Upper lobe of right lung (tissue), 1 donor: ENCODE data around the gene OTUD3. TPM values are rescaled to one million over a fixed set of nuclear protein-coding genes. Genes with fewer than 3 reads are reported as not detected.

Experiments used
- ATAC-seq: fragments of 200-7000 bp; cut with Tn5 transposase; one replicate; pipeline ENCODE4 v1.9.1; 2020; ENCODE audit warnings: mild to moderate bottlenecking, moderate library complexity
- DNase-seq: peaks from one replicate; pipeline ENCODE4 v3.0.0-alpha.2; 2020
- H3K27ac ChIP-seq: fragments of 200-600 bp; one replicate; pipeline ENCODE4 v1.8.0; 2022
- H3K27me3 ChIP-seq: fragments of 200-600 bp; one replicate; pipeline ENCODE4 v1.8.0; 2022; ENCODE audit warnings: mild to moderate bottlenecking
- H3K36me3 ChIP-seq: fragments of 200-600 bp; one replicate; pipeline ENCODE4 v1.8.0; 2022
- H3K4me1 ChIP-seq: fragments of 200-600 bp; one replicate; pipeline ENCODE4 v1.8.0; 2022
- H3K4me3 ChIP-seq: fragments of 200-600 bp; one replicate; pipeline ENCODE4 v1.8.0; 2022; ENCODE audit warnings: mild to moderate bottlenecking
- H3K9me3 ChIP-seq: fragments of 200-600 bp; one replicate; pipeline ENCODE4 v1.8.0; 2022
- intact Hi-C: fragments of 100-400 bp; cut with DNase I; formaldehyde crosslinking; loops from one replicate; pipeline ENCODE4 v1.11.0; 2022
- long read RNA-seq: library from polyadenylated mRNA; unstranded; transcript quantifications from one replicate; pipeline ENCODE4 v2.0.0, GENCODE V29; 2021
- total RNA-seq: library from RNA; stranded (reverse); fragmentation: NEBNext Ultra II Directional; extraction: Animal tissue kit (Norgen Biotek cat#: 25700); gene quantifications from one replicate; pipeline ENCODE4 v1.2.1, GENCODE V29; 2021
- TF ChIP-seq, protein P1 (sequence below): fragments of 200-600 bp; IDR thresholded peaks from one replicate; pipeline ENCODE4 v1.8.0; 2022; ENCODE audit warnings: antibody characterized with exemption
- donor health status: DM: no; HTN: yes; CAD: no; lungs with severe emphysema.

Gene OTUD3
- total RNA-seq: 8.8 TPM
- long read RNA-seq, full-length matches to known transcripts: 1 of 4 reads
- long read RNA-seq, partial matches to known transcripts: 0 of 4 reads
- long read RNA-seq, other reads (novel, unspliced or antisense): 3 of 4 reads

GRCh38 chr1:19882111-19883071 is at the start of gene OTUD3:
TSS of gene OTUD3 (plus strand) at chr1:19882395. CDS start at chr1:19882514, 119 bp downstream.
- Histone ChIP-seq H3K4me1 (peaks cover 25% of the 10 kb centered on the region), H3K27me3 (no peaks in the 10 kb centered on the region), H3K9me3 (no peaks in the 10 kb centered on the region), H3K4me3 (peak within 1 kb of the TSS; percentile 81), H3K27ac (peak within 1 kb of the TSS; percentile 91), H3K36me3 (no peaks in the 10 kb centered on the region)
- ATAC-seq (peak; percentile 99), DNase-seq (peak; percentile 97)
- intact Hi-C loops: no loop called here
- TF ChIP-seq, protein P1, sequence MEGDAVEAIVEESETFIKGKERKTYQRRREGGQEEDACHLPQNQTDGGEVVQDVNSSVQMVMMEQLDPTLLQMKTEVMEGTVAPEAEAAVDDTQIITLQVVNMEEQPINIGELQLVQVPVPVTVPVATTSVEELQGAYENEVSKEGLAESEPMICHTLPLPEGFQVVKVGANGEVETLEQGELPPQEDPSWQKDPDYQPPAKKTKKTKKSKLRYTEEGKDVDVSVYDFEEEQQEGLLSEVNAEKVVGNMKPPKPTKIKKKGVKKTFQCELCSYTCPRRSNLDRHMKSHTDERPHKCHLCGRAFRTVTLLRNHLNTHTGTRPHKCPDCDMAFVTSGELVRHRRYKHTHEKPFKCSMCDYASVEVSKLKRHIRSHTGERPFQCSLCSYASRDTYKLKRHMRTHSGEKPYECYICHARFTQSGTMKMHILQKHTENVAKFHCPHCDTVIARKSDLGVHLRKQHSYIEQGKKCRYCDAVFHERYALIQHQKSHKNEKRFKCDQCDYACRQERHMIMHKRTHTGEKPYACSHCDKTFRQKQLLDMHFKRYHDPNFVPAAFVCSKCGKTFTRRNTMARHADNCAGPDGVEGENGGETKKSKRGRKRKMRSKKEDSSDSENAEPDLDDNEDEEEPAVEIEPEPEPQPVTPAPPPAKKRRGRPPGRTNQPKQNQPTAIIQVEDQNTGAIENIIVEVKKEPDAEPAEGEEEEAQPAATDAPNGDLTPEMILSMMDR: peak; percentile 89

DNA sequence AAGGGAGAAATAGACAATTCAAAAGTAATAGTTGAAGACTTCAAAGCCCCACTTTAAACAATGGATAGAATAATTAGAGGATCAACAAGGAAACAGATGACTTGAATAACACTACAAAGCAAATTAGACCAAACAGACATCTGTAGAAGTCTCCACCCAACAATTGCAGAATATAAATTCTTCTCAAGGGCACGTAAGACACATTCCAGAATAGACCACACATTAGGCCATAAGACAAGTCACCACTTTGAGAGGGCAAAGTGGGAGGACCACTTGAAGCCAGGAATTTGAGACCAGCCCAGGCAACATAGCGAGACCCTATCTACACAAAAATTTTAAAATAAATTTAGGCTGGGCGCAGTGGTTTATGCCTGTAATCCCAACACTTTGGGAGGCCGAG is 46.6 kb upstream of the OTUD3 start:
- peaks cover 17% of the 10 kb centered on the region for H3K27me3 ChIP-seq
- H3K27ac ChIP-seq: no peak overlapping the region
- no peaks in the 10 kb centered on the region for H3K4me1 ChIP-seq
- H3K9me3 ChIP-seq: no peaks in the 10 kb centered on the region
- no peak for DNase-seq
- no peak overlapping the region for H3K4me3 ChIP-seq
- TF ChIP-seq, protein P1: no peak
- ATAC-seq: no peak
- H3K36me3 ChIP-seq: no peaks in the 10 kb centered on the region
- intact Hi-C loops: no loop called here

GRCh38 chr1:19837866-19838265 is 44.3 kb upstream of the OTUD3 start:
- DNase-seq (no peak), ATAC-seq (no peak)
- Histone ChIP-seq H3K4me3 (no peak overlapping the region), H3K27me3 (peaks cover 4% of the 10 kb centered on the region), H3K9me3 (no peaks in the 10 kb centered on the region), H3K36me3 (no peaks in the 10 kb centered on the region), H3K27ac (no peak overlapping the region), H3K4me1 (no peaks in the 10 kb centered on the region)
- intact Hi-C loops: no loop called here
- TF ChIP-seq, protein P1: no peak

GRCh38 chr1:19840228-19840627 is 42.0 kb upstream of the OTUD3 start:
- intact Hi-C loops: no loop called here
- Histone ChIP-seq H3K36me3 (no peaks in the 10 kb centered on the region), H3K27me3 (no peaks in the 10 kb centered on the region), H3K4me3 (no peak overlapping the region), H3K4me1 (no peaks in the 10 kb centered on the region), H3K27ac (no peak overlapping the region), H3K9me3 (no peaks in the 10 kb centered on the region)
- no peak for DNase-seq
- ATAC-seq: no peak
- TF ChIP-seq, protein P1: no peak

- Histone ChIP-seq H3K36me3 (no peaks in the 10 kb centered on the region), H3K4me1 (no peaks in the 10 kb centered on the region), H3K27ac (no peak overlapping the region), H3K4me3 (no peak overlapping the region), H3K27me3 (no peaks in the 10 kb centered on the region), H3K9me3 (no peaks in the 10 kb centered on the region)
- ATAC-seq (no peak), DNase-seq (no peak)
- intact Hi-C loops: no loop called here
- TF ChIP-seq, protein P1: no peak
These were observed 37.3 kb upstream of the OTUD3 start for GRCh38 chr1:19844731-19845495.
